ENCODE data around the gene DEAF1. TPM values are rescaled to one million over a fixed set of nuclear protein-coding genes. Genes with fewer than 3 reads are reported as not detected.

Gene DEAF1
- polyA plus RNA-seq, 1 donor (not counting 4 experiments of a cell fraction or from before 2014, with no cell fraction given) = 8.1 TPM

GRCh38 chr11:630871-631270, 64.2 kb downstream of the DEAF1 start:
- Histone ChIP-seq H3K9me1 (ENCODE audit: control insufficient read depth, extremely low read depth, insufficient read depth, low read length) (no peaks in the 10 kb centered on the region), H3K27me3 (ENCODE audit: control insufficient read depth, extremely low read depth, insufficient read depth, low read length) (no peaks in the 10 kb centered on the region), H2AFZ (ENCODE audit: control insufficient read depth, low read length) (no peak overlapping the region), H3K36me3 (ENCODE audit: control insufficient read depth in 2 of 2, extremely low read depth in 1 of 2, insufficient read depth in 2 of 2, low read length in 2 of 2) (peaks cover 0 to 3% of the 10 kb centered on the region in 2 experiments), H3K27ac (ENCODE audit: control insufficient read depth, insufficient read depth, low read length) (no peak overlapping the region), H3K9ac (ENCODE audit: control insufficient read depth, extremely low read depth, insufficient read depth, low read length) (no peak overlapping the region), H3K4me1 (ENCODE audit: control insufficient read depth, extremely low read depth, insufficient read depth, low read length) (no peaks in the 10 kb centered on the region), H4K20me1 (ENCODE audit: control insufficient read depth, extremely low read depth, insufficient read depth, low read length) (no peaks in the 10 kb centered on the region), H3K4me2 (ENCODE audit: control insufficient read depth, extremely low read depth, insufficient read depth, low read depth, low read length) (no peak overlapping the region), H3K4me3 (ENCODE audit: control insufficient read depth in 2 of 3, extremely low read depth in 1 of 3, insufficient read depth in 2 of 3, low read depth in 1 of 3, low read length in 3 of 3) (no peak overlapping the region), H3K9me3 (ENCODE audit: control insufficient read depth, low read depth, low read length) (no peaks in the 10 kb centered on the region), H3K79me2 (ENCODE audit: control insufficient read depth, insufficient read depth, low read length) (no peaks in the 10 kb centered on the region)
- TF ChIP-seq CTCF (optimal IDR thresholded peaks at IDR 0.05 in 1 of 3, IDR thresholded peaks at IDR 0.05 in 1 of 3, conservative IDR thresholded peaks at IDR 0.05 in 1 of 3; ENCODE audit: extremely low read depth in 1 of 3, insufficient read depth in 2 of 3, low read length in 3 of 3) (no peak), EZH2 (IDR thresholded peaks at IDR 0.05; ENCODE audit: low read length) (no peak)
- dilution Hi-C loops (cut with MboI; ENCODE audit: extremely low pct_ligation_motif_present, low sequenced_read_pairs) = no loop called here
- FAIRE-seq (no peak), DNase-seq (ENCODE audit: low read depth, low spot score) (no peak)

- H3K9ac ChIP-seq (ENCODE audit: control insufficient read depth, extremely low read depth, insufficient read depth, low read length) = no peak overlapping the region
- no peaks in the 10 kb centered on the region for H3K79me2 ChIP-seq (ENCODE audit: control insufficient read depth, insufficient read depth, low read length)
- no peaks in the 10 kb centered on the region for H3K9me1 ChIP-seq (ENCODE audit: control insufficient read depth, extremely low read depth, insufficient read depth, low read length)
- dilution Hi-C loops (cut with MboI; ENCODE audit: extremely low pct_ligation_motif_present, low sequenced_read_pairs) = no loop called here
- no peak overlapping the region for H2AFZ ChIP-seq (ENCODE audit: control insufficient read depth, low read length)
- H3K4me1 ChIP-seq (ENCODE audit: control insufficient read depth, extremely low read depth, insufficient read depth, low read length) = no peaks in the 10 kb centered on the region
- no peaks in the 10 kb centered on the region for H3K27me3 ChIP-seq (ENCODE audit: control insufficient read depth, extremely low read depth, insufficient read depth, low read length)
- no peak overlapping the region for H3K27ac ChIP-seq (ENCODE audit: control insufficient read depth, insufficient read depth, low read length)
- DNase-seq (ENCODE audit: low read depth, low spot score) = no peak
- TF ChIP-seq EZH2 (IDR thresholded peaks at IDR 0.05; ENCODE audit: low read length) = no peak
- no peak for TF ChIP-seq CTCF (optimal IDR thresholded peaks at IDR 0.05 in 1 of 3, IDR thresholded peaks at IDR 0.05 in 1 of 3, conservative IDR thresholded peaks at IDR 0.05 in 1 of 3; ENCODE audit: extremely low read depth in 1 of 3, insufficient read depth in 2 of 3, low read length in 3 of 3)
- no peak overlapping the region for H3K4me2 ChIP-seq (ENCODE audit: control insufficient read depth, extremely low read depth, insufficient read depth, low read depth, low read length)
- no peak for FAIRE-seq
- H3K4me3 ChIP-seq (ENCODE audit: control insufficient read depth in 2 of 3, extremely low read depth in 1 of 3, insufficient read depth in 2 of 3, low read depth in 1 of 3, low read length in 3 of 3) = no peak overlapping the region
- H3K9me3 ChIP-seq (ENCODE audit: control insufficient read depth, low read depth, low read length) = no peaks in the 10 kb centered on the region
- no peaks in the 10 kb centered on the region for H4K20me1 ChIP-seq (ENCODE audit: control insufficient read depth, extremely low read depth, insufficient read depth, low read length)
- peaks cover 0 to 3% of the 10 kb centered on the region in 2 experiments for H3K36me3 ChIP-seq (ENCODE audit: control insufficient read depth in 2 of 2, extremely low read depth in 1 of 2, insufficient read depth in 2 of 2, low read length in 2 of 2)
Observed at GRCh38 chr11:629237-629583, 65.8 kb downstream of the DEAF1 start.

Data from keratinocyte (primary cell).